GM18508 (cell line): Measurements from ENCODE around the gene CELSR2.

Experiments used
- ATAC-seq: cut with Tn5 transposase; IDR thresholded peaks from one replicate; pipeline ENCODE4 v1.9.1; 2021; ENCODE audit warnings: moderate number of reproducible peaks; ENCODE audit not compliant: insufficient read depth, unreplicated experiment

The CELSR2 gene

GRCh38 chr1:109263234-109263596 lies 13.9 kb downstream of the CELSR2 start:
- no peak for ATAC-seq

GRCh38 chr1:109263597-109264378 lies 14.4 kb downstream of the CELSR2 start:
- ATAC-seq = no peak

GRCh38 chr1:109264379-109264755 lies 15.0 kb downstream of the CELSR2 start:
- no peak for ATAC-seq

- ATAC-seq = no peak
Measured at GRCh38 chr1:109265016-109265415, 15.7 kb downstream of the CELSR2 start.

GRCh38 chr1:109265741-109266330 lies 16.5 kb downstream of the CELSR2 start:
- no peak for ATAC-seq

- ATAC-seq = no peak
Measured at GRCh38 chr1:109266965-109267364, 17.6 kb downstream of the CELSR2 start.

- no peak for ATAC-seq
Measured at GRCh38 chr1:109267743-109268300, 18.5 kb downstream of the CELSR2 start.

- no peak for ATAC-seq
Measured at GRCh38 chr1:109268431-109269211, 19.3 kb downstream of the CELSR2 start.

- no peak for ATAC-seq
Measured at GRCh38 chr1:109269212-109269980, 20.1 kb downstream of the CELSR2 start.

- no peak for ATAC-seq
Measured at GRCh38 chr1:109269981-109270622, 20.8 kb downstream of the CELSR2 start.

GRCh38 chr1:109270623-109271317 lies 21.4 kb downstream of the CELSR2 start:
- ATAC-seq = no peak

- ATAC-seq = no peak
Measured at GRCh38 chr1:109271458-109271857, 22.1 kb downstream of the CELSR2 start.

- no peak for ATAC-seq
Measured at GRCh38 chr1:109272021-109272799, 22.9 kb downstream of the CELSR2 start.

GRCh38 chr1:109272831-109273547 lies 23.6 kb downstream of the CELSR2 start:
- no peak for ATAC-seq

GRCh38 chr1:109273570-109274288 lies 24.4 kb downstream of the CELSR2 start:
- no peak for ATAC-seq

GRCh38 chr1:109274533-109275476 lies 25.5 kb downstream of the CELSR2 start:
- ATAC-seq = no peak
